WTC11 (cell line): Measurements from ENCODE around the gene NOXO1. TPM values are rescaled to one million over a fixed set of nuclear protein-coding genes. Genes with fewer than 3 reads are reported as not detected.
A peak's percentile ranks its signal among the peaks of the same experiment; 100 is the strongest.

ENCODE experiments used
- ATAC-seq: fragments of 200-7000 bp; cut with Tn5 transposase; 2 replicates; pipeline ENCODE4 v1.10.0; 2021; ENCODE audit warnings: mild to moderate bottlenecking, moderate library complexity
- CTCF ChIA-PET: fragments of 300-600 bp; sonication (Branson Sonifier 250); formaldehyde crosslinking; loops from one replicate; lab custom pipeline; 2021; ENCODE audit warnings: antibody characterized with exemption; lab: Charles Lee
- POLR2A ChIA-PET: fragments of 350-600 bp; sonication (Branson Sonifier 250); formaldehyde crosslinking; loops from one replicate; lab custom pipeline; 2021; ENCODE audit warnings: antibody characterized with exemption; lab: Charles Lee
- DNase-seq: peaks from one replicate; pipeline ENCODE4 v3.0.0; 2021; ENCODE audit warnings: low spot score
- H3K27ac Mint-ChIP-seq: 2 replicates; pipeline ENCODE4 v1.8.0; 2021; ENCODE audit warnings: mixed read lengths
- H3K27me3 Mint-ChIP-seq: 2 replicates; pipeline ENCODE4 v1.8.0; 2021; ENCODE audit warnings: low read depth, mild to moderate bottlenecking, moderate library complexity, mixed read lengths
- H3K36me3 Mint-ChIP-seq: 2 replicates; pipeline ENCODE4 v1.8.0; 2021; ENCODE audit warnings: mixed read lengths
- H3K4me1 Mint-ChIP-seq: 2 replicates; pipeline ENCODE4 v1.8.0; 2022; ENCODE audit warnings: mixed read lengths
- H3K4me3 Mint-ChIP-seq: 2 replicates; pipeline ENCODE4 v1.8.0; 2021; ENCODE audit warnings: mild to moderate bottlenecking, moderate library complexity, mixed read lengths
- H3K9me3 Mint-ChIP-seq: 2 replicates; pipeline ENCODE4 v1.8.0; 2021; ENCODE audit warnings: mixed read lengths
- ATF3 ChIP-seq: sonication (generic); formaldehyde crosslinking; conservative IDR thresholded peaks from 2 replicates; pipeline ENCODE4 v1.8.1; 2022; ENCODE audit warnings: mild to moderate bottlenecking, missing genetic modification reagents
- ATF6 ChIP-seq: sonication (generic); formaldehyde crosslinking; IDR thresholded peaks from 2 replicates; pipeline ENCODE4 v1.8.1; 2023; ENCODE audit warnings: mild to moderate bottlenecking, missing genetic modification reagents
- CREM ChIP-seq: sonication (generic); formaldehyde crosslinking; IDR thresholded peaks from 2 replicates; pipeline ENCODE4 v1.8.1; 2022; ENCODE audit warnings: mild to moderate bottlenecking, missing genetic modification reagents, moderate library complexity
- ELF4 ChIP-seq: sonication (generic); formaldehyde crosslinking; IDR thresholded peaks from 2 replicates; pipeline ENCODE4 v1.8.1; 2022; ENCODE audit warnings: low read depth, mild to moderate bottlenecking, moderate library complexity, missing genetic modification reagents
- FOXJ3 ChIP-seq: sonication (generic); formaldehyde crosslinking; IDR thresholded peaks from 2 replicates; pipeline ENCODE4 v1.9.0; 2021; ENCODE audit warnings: missing genetic modification reagents, mild to moderate bottlenecking, borderline replicate concordance
- HMGA2 ChIP-seq: fragments of 250-450 bp; sonication (Bioruptor Pico); IDR thresholded peaks from 2 replicates; pipeline ENCODE4 v1.4.0; 2021; ENCODE audit warnings: mild to moderate bottlenecking, moderate library complexity
- JAZF1 ChIP-seq: fragments of 250-450 bp; sonication (Bioruptor Pico); IDR thresholded peaks from 2 replicates; pipeline ENCODE4 v1.9.0; 2021; ENCODE audit warnings: moderate library complexity, mild to moderate bottlenecking, inconsistent platforms
- NFYB ChIP-seq: sonication (generic); formaldehyde crosslinking; conservative IDR thresholded peaks from 2 replicates; pipeline ENCODE4 v1.8.0; 2022; ENCODE audit warnings: low read depth, missing genetic modification reagents
- PRDM15 ChIP-seq: sonication (generic); formaldehyde crosslinking; IDR thresholded peaks from 2 replicates; pipeline ENCODE4 v1.8.0; 2022; ENCODE audit warnings: missing genetic modification reagents
- PRRX2 ChIP-seq: fragments of 250-450 bp; sonication (Bioruptor Pico); IDR thresholded peaks from 2 replicates; pipeline ENCODE4 v1.8.0; 2021; ENCODE audit warnings: mild to moderate bottlenecking
- SMAD3 ChIP-seq: sonication (generic); formaldehyde crosslinking; IDR thresholded peaks from 2 replicates; pipeline ENCODE4 v1.8.0; 2022; ENCODE audit warnings: missing genetic modification reagents, mild to moderate bottlenecking, borderline replicate concordance
- TCF7 ChIP-seq: sonication (generic); formaldehyde crosslinking; IDR thresholded peaks from 2 replicates; pipeline ENCODE4 v1.8.0; 2022; ENCODE audit warnings: mild to moderate bottlenecking, low read depth, missing genetic modification reagents, moderate library complexity
- ZNF423 ChIP-seq: fragments of 250-450 bp; sonication (Bioruptor Pico); IDR thresholded peaks from 2 replicates; pipeline ENCODE4 v2.1.2; 2022; ENCODE audit warnings: mild to moderate bottlenecking, moderate library complexity
- ZNF532 ChIP-seq: fragments of 250-450 bp; sonication (Bioruptor Pico); IDR thresholded peaks from 2 replicates; pipeline ENCODE4 v1.9.0; 2021; ENCODE audit warnings: mild to moderate bottlenecking, borderline replicate concordance
- total RNA-seq: library from RNA; stranded (reverse); gene quantifications from 3 replicates; pipeline ENCODE4 v1.2.3, GENCODE V29; 2021
- TF ChIP-seq, protein P1 (sequence below): sonication (generic); formaldehyde crosslinking; conservative IDR thresholded peaks from 2 replicates; pipeline ENCODE4 v1.8.1; 2023; ENCODE audit warnings: mild to moderate bottlenecking, low read depth, missing genetic modification reagents, moderate library complexity
- TF ChIP-seq, protein P2 (sequence below): fragments of 250-450 bp; sonication (Bioruptor Pico); IDR thresholded peaks from 2 replicates; pipeline ENCODE4 v1.9.0; 2021; ENCODE audit warnings: moderate library complexity, mild to moderate bottlenecking, inconsistent platforms, borderline replicate concordance
- TF ChIP-seq, protein P3 (sequence below): sonication (generic); formaldehyde crosslinking; IDR thresholded peaks from 2 replicates; pipeline ENCODE4 v1.8.0; 2023; ENCODE audit warnings: missing genetic modification reagents

The NOXO1 gene
- total RNA-seq, 1 experiment from 2014 or later = 5.7 TPM

DNA sequence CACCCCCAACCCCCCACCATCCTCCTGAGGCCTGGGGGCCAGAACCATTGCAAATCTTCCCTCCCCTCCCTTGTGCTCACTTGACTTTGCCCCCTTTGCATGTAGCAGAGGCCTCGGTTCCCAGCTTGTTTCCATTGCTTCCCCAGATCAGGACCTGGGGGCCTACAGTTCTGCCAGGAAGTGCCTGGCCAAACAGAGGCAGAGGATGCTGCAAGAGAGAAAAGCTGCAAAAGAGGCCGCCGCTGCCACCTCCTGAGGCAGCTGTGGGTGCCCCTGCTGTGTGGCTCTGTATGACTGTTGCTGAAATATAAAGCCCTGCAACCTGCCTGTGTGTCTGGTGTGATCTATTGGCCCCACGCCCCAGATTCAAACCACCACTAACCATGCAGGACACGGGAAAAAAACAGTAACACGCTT lies 19.6 kb downstream of the NOXO1 start (continued):
- TF ChIP-seq, protein P1, sequence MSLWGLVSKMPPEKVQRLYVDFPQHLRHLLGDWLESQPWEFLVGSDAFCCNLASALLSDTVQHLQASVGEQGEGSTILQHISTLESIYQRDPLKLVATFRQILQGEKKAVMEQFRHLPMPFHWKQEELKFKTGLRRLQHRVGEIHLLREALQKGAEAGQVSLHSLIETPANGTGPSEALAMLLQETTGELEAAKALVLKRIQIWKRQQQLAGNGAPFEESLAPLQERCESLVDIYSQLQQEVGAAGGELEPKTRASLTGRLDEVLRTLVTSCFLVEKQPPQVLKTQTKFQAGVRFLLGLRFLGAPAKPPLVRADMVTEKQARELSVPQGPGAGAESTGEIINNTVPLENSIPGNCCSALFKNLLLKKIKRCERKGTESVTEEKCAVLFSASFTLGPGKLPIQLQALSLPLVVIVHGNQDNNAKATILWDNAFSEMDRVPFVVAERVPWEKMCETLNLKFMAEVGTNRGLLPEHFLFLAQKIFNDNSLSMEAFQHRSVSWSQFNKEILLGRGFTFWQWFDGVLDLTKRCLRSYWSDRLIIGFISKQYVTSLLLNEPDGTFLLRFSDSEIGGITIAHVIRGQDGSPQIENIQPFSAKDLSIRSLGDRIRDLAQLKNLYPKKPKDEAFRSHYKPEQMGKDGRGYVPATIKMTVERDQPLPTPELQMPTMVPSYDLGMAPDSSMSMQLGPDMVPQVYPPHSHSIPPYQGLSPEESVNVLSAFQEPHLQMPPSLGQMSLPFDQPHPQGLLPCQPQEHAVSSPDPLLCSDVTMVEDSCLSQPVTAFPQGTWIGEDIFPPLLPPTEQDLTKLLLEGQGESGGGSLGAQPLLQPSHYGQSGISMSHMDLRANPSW = no peak
- TF ChIP-seq SMAD3 (CRISPR knock-in tag) (0 out of 2 replicates have a peak, but pooled peaks have one; percentile 32), ZNF532 (CRISPR knock-in tag) (peak; percentile 90; the same call in 1 of the 2 replicates), ZNF423 (peak; percentile 51), ATF3 (CRISPR knock-in tag) (no peak), TCF7 (CRISPR knock-in tag) (no peak), PRRX2 (no peak), ATF6 (CRISPR knock-in tag) (no peak)
- TF ChIP-seq, protein P2, sequence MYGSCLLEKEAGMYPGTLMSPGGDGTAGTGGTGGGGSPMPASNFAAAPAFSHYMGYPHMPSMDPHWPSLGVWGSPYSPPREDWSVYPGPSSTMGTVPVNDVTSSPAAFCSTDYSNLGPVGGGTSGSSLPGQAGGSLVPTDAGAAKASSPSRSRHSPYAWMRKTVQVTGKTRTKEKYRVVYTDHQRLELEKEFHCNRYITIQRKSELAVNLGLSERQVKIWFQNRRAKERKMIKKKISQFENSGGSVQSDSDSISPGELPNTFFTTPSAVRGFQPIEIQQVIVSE (CRISPR knock-in tag) = no peak
- TF ChIP-seq, protein P3, sequence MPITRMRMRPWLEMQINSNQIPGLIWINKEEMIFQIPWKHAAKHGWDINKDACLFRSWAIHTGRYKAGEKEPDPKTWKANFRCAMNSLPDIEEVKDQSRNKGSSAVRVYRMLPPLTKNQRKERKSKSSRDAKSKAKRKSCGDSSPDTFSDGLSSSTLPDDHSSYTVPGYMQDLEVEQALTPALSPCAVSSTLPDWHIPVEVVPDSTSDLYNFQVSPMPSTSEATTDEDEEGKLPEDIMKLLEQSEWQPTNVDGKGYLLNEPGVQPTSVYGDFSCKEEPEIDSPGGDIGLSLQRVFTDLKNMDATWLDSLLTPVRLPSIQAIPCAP (CRISPR knock-in tag) = peak; percentile 51; the same call in 1 of the 2 replicates
- TF ChIP-seq, all 79 proteins: peak for 7

DNA sequence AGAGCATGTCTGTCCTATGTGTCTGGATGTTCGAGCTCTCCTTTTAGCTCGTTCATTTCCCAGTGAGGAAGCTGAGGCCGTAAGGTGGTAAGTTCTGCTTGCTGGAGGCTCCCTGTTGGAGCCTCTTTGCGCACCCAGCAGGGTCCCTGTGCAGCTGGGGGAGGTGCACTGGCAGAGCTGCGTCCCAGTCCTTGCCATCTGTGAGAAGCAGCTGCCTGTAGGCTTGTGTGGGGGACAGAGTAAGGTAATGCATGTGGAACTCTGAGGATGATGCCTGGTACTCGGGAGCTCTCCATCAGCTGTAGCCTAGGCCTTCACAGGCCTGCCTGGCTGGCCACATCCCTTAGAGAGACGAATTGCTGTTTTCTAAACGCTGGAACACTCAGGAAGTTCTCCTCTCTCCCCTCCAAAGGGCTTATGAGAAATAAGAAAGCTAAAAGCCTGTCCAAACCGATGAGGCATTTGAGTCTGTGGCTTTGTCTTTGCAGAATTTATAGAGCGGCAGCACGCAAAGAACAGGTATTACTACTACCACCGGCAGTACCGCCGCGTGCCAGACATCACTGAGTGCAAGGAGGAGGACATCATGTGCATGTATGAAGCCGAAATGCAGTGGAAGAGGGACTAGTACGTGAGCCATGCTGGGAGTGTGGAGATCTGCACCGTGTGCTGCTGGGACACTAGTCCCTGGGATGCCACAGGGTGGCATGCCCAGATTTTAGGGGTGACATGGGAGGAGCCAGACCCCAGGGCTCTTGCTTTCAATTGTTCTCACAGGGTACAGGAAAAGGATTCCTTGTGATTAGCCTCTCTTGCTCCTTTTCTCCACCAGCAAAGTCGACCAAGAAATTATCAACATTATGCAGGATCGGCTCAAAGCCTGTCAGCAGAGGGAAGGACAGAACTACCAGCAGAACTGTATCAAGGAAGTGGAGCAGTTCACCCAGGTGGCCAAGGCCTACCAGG lies 20.3 kb downstream of the NOXO1 start:
- Mint-ChIP-seq H3K36me3 (peaks cover 35% of the 10 kb centered on the region), H3K4me3 (peak overlapping the region; percentile 93), H3K9me3 (no peaks in the 10 kb centered on the region), H3K27ac (peak overlapping the region; percentile 77), H3K27me3 (peaks cover 3% of the 10 kb centered on the region; the same call in 1 of the 2 replicates), H3K4me1 (peaks cover 39% of the 10 kb centered on the region)
- ChIA-PET CTCF (interaction anchor here (0.5 to 1.7 kb wide), 7 partner anchors 14 to 178 kb away, joined by 3 to 6 read pairs (median 4); partner anchors contain the start of genes NUBP2 and SPSB3), POLR2A (interaction anchor here (0.9 to 2.0 kb wide), 8 partner anchors 10 to 194 kb away, joined by 3 to 10 read pairs (median 4); partner anchors contain the start of genes NOXO1, NTHL1, TBL3 and TRAF7)
- no peak for DNase-seq
- peak; percentile 17 for ATAC-seq
- TF ChIP-seq NFYB (CRISPR knock-in tag) (no peak), ELF4 (no peak), PRDM15 (CRISPR knock-in tag) (no peak), PRRX2 (peak; percentile 97), HMGA2 (CRISPR knock-in tag) (no peak), CREM (CRISPR knock-in tag) (0 out of 2 replicates have a peak, but pooled peaks have one; percentile 66), JAZF1 (CRISPR knock-in tag) (no peak), FOXJ3 (CRISPR knock-in tag) (no peak)
